ENCODE measurements around the gene ANKRD1.
"Not testable (repeated sequence)": the region's sequence is repeated elsewhere in the genome, so short reads cannot be mapped to it uniquely, and the experiment has no call there.

The ANKRD1 gene

DNA sequence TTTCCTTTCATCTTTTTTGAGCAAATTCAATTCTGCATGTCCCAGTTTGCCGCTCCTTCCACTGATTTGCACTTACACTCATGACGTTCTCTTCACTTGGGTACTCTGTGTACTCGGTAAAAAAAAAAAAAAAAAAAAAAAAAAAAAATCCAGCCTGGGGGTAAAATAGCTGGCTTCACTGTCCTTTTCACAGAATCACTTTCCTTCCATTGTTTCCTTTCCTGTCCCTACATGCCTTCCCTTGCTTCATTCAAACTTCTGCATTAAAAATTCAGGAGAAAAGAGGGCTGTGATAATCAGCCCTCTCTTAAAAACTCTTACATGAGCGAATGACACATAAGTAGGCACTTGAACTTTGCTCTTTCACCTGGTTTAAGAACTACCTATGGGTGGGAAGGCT lies 8.7 kb downstream of the ANKRD1 start:
- DNase-seq (ENCODE audit: low spot score), result no peak

- DNase-seq (ENCODE audit: low spot score), result peak; percentile 57
Measured at GRCh38 chr10:90911133-90912051, 9.5 kb downstream of the ANKRD1 start.

GRCh38 chr10:90906596-90906995 lies 14.3 kb downstream of the ANKRD1 start:
- DNase-seq (ENCODE audit: low spot score), result no peak

DNA sequence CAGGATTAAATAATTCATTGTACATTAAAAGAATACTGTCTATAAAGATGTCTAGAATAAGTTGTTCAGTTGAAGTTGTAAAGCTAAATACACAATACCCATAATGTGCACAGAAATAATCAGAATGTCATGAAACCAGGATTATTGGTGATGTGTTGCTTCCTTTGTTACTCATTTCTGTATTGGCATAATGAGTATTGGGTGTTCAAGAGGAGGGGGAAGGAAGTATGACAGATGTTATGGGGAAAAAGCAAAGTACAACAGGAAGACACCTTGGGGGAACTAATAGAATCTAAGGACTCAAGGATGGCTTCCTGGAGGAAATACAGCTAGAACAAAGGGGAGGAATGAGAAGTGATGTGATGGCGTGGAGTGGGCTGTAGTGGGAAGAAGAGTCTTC lies 15.0 kb downstream of the ANKRD1 start:
- DNase-seq (ENCODE audit: low spot score), result no peak

GRCh38 chr10:90896916-90897315 lies 24.0 kb downstream of the ANKRD1 start:
- not testable (repeated sequence) for DNase-seq (ENCODE audit: low spot score)

DNA sequence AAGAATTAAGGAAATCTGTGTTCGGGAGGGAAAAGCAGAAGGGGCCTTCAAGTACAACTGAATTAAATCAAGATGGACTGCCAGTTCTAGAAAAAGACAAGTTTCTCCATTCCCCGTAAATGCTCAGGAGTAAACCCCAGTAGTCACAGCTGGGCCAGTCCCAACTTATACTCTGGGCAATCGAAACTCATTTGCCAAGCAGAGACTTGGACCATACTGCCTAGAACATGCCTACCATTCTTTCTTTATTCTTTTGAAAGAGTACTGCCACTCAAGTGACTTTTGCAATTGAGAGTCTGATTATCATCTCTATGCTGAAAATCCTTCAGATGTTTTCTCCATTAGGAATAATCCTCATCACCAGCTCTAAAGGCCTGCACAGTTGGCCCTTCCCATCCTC lies 27.7 kb downstream of the ANKRD1 start:
- no peak for DNase-seq (ENCODE audit: low spot score)

GRCh38 chr10:90890347-90890746 lies 30.5 kb downstream of the ANKRD1 start:
- no peak for DNase-seq (ENCODE audit: low spot score)

GRCh38 chr10:90889636-90890035 lies 31.3 kb downstream of the ANKRD1 start:
- no peak for DNase-seq (ENCODE audit: low spot score)

GRCh38 chr10:90888387-90888786 lies 32.5 kb downstream of the ANKRD1 start:
- no peak for DNase-seq (ENCODE audit: low spot score)

DNA sequence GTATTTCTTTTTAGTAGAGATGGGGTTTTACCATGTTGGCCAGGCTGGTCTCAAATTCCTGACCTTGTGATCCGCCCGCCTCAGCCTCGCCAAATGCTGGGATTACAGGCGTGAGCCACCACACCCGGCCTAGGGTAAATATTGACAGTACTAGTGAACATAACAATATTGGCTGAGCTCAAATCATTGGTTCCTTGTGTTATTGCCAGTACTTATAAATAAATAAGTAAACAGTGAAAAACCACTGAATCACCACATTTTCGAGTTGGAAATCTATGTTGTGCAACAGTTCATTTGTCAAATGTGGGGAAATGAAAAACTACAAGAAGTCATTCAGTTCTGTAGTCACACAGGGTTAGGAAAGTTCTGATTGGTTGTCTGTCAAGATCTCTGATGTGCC lies 33.3 kb downstream of the ANKRD1 start:
- DNase-seq (ENCODE audit: low spot score), result no peak

GRCh38 chr10:90885176-90885575 lies 35.7 kb downstream of the ANKRD1 start:
- no peak for DNase-seq (ENCODE audit: low spot score)

GRCh38 chr10:90884431-90884830 lies 36.5 kb downstream of the ANKRD1 start:
- no peak for DNase-seq (ENCODE audit: low spot score)

DNA sequence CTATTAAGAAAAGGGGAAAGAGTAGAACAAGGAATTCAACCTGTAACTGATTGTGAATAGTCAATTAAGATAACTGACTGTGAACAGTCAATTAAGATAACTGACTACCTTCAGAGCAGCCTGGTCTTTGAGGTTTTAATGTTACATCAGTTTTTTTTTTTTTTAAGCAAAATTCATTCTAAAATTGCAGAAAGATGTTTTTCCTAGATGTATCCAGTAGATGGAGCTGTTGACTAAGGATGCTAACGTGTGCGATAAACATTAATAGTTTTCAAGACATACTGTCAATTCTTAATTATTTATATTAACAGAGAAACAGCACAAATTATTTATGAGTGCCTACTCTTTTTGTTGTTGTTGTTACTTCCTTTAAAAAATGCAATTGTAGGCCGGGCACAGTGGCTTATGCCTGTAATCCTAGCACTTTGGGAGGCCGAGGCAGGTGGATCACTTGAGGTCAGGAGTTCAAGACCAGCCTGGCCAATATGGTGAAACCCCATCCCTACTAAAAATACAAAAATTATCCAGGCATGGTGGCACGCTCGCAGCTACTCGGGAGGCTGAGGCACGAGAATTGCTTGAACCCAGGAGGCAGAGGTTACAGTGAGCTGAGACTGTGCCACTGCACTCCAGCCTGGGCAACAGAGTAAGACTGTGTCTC lies 40.7 kb downstream of the ANKRD1 start:
- peak; percentile 60 for DNase-seq (ENCODE audit: low spot score)

GRCh38 chr10:90879062-90879461 lies 41.8 kb downstream of the ANKRD1 start:
- no peak for DNase-seq (ENCODE audit: low spot score)

GRCh38 chr10:90872648-90873020 lies 48.3 kb downstream of the ANKRD1 start:
- DNase-seq (ENCODE audit: low spot score), result no peak

GRCh38 chr10:90871766-90872647 lies 48.9 kb downstream of the ANKRD1 start, which contains the start of gene RPP30:
Gene RPP30, plus strand, starts transcription at chr10:90871974. Its CDS starts 13 bp downstream, at chr10:90871987.
- DNase-seq (ENCODE audit: low spot score), result peak; percentile 68

- peak; percentile 23 for DNase-seq (ENCODE audit: low spot score)
Measured at GRCh38 chr10:90871279-90871765, 49.6 kb downstream of the ANKRD1 start.

DNA sequence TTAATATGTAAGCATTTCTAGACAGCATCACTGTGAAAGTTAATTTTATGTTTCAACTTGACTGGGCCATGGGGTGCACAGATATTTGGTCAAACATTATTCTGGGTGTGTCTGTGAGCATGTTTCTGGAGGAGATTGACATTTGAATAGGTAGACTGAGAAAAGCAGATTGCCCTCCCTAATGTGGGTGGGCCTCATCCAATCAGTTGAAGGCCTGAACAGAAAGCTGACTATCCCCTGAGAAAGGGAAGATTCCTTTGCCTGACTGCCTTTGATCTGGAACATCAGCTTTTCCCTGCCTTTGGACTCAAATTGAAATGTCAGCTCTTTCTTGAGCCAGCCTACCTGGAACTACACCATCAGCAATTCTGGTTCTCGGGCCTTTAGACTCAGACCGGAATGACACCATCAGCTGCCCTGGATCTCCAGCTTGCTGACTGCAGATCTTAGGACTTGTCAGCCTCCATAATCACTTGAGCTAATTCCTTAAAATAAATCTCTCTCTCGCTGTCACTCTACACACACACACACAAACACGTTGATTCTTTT lies 54.8 kb downstream of the ANKRD1 start:
- DNase-seq (ENCODE audit: low spot score), result no peak

DNA sequence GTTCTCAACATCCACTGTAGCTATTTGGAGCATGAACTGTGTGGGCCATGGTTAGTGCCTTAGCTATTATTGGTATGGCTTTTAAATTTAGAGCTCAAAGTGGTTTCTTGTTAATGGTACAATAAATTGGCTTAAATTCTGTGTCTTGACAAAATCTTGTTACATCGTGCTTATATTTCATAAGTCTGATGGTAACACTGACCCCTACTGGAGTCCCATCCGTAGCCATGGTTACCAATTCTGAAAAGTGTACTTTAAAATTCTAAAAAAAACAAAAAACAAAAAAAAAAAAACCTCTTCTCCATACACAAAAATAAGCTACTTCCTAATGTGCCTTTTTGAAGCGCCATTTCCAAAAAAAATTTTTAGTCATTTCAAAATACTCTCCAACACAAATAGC lies 55.5 kb downstream of the ANKRD1 start:
- no peak for DNase-seq (ENCODE audit: low spot score)

DNA sequence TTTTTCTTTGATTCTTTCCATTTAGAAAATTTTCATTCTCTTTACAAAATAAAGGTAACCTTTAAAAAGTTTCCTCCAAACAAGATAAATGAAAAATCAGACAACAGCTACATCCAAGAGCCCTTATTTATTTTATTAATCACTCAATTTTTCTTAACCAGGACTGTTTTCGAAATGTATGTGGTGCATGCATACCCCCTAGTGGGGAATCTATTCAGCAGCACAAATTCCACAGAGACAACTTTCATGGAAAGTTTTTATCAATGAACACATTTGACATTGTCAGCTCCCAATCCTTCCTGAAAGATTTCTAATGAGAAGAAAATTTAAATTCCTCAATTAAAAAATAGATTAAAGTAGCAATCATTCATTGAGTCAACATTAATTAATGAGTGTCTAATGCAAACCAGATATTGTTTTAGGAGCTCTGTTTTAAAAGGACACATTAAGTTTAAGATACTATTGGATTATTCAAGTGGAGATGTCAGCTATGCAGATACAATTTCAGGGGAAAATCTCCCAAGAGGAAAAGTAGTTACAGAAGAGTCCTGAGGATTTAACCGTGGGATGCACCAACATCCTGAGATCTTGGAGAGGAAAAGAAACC lies 57.9 kb downstream of the ANKRD1 start:
- no peak for DNase-seq (ENCODE audit: low spot score)
